Fibroblast of lung (primary cell): ENCODE results near the gene SNHG17. TPM values are rescaled to one million over a fixed set of nuclear protein-coding genes. Genes with fewer than 3 reads are reported as not detected.

Experiments
- DNase-seq, 2 donors: peaks; one replicate each; pipeline versions ENCODE4 v3.0.0 to v3.0.0-alpha.2; 2010; ENCODE audit warnings: low read depth in 2 of 2
- H2AFZ ChIP-seq: 2 replicates; pipeline ENCODE4 v1.5.1; 2012; ENCODE audit warnings: low read length, control low read depth, inconsistent platforms
- H3K27ac ChIP-seq: 2 replicates; pipeline ENCODE4 v1.5.1; 2011; ENCODE audit warnings: low read length, control low read depth; ENCODE audit not compliant: insufficient read depth
- H3K27me3 ChIP-seq: 2 replicates; pipeline ENCODE4 v1.5.1; 2011; ENCODE audit warnings: mild to moderate bottlenecking, low read length; ENCODE audit not compliant: control insufficient read depth, insufficient read depth
- H3K36me3 ChIP-seq: 2 replicates; pipeline ENCODE4 v1.5.1; 2011; ENCODE audit warnings: low read length; ENCODE audit not compliant: control insufficient read depth, insufficient read depth
- H3K4me1 ChIP-seq: 2 replicates; pipeline ENCODE4 v1.5.1; 2011; ENCODE audit warnings: low read length; ENCODE audit not compliant: control insufficient read depth, insufficient read depth; ENCODE audit errors: extremely low read depth
- H3K4me2 ChIP-seq: 2 replicates; pipeline ENCODE4 v1.5.1; 2011; ENCODE audit warnings: low read length, control low read depth; ENCODE audit not compliant: insufficient read depth; ENCODE audit errors: extremely low read depth
- H3K4me3 ChIP-seq, 4 experiments: fragments of 200-600 bp in 1 of 4; sonication (generic) in 1 of 4; replicated peaks in 1 of 4; 2 replicates each; pipeline ENCODE4 v1.5.1; 2011 to 2016; ENCODE audit warnings: low read length in 4 of 4, low read depth in 3 of 4, mild to moderate bottlenecking in 3 of 4, control low read depth in 2 of 4, inconsistent platforms in 1 of 4, mixed read lengths in 1 of 4; ENCODE audit not compliant: insufficient read depth in 1 of 4; ENCODE audit errors: control extremely low read depth in 1 of 4
- H3K79me2 ChIP-seq: 2 replicates; pipeline ENCODE4 v1.5.1; 2012; ENCODE audit warnings: mild to moderate bottlenecking, low read length, inconsistent platforms; ENCODE audit not compliant: control insufficient read depth, insufficient read depth
- H3K9ac ChIP-seq: 2 replicates; pipeline ENCODE4 v1.5.1; 2011; ENCODE audit warnings: mild to moderate bottlenecking, low read length, control low read depth; ENCODE audit not compliant: insufficient read depth
- H3K9me3 ChIP-seq: 2 replicates; pipeline ENCODE4 v1.5.1; 2012; ENCODE audit warnings: low read depth, low read length; ENCODE audit not compliant: control insufficient read depth, insufficient read depth
- H4K20me1 ChIP-seq: 2 replicates; pipeline ENCODE4 v1.5.1; 2011; ENCODE audit warnings: low read length; ENCODE audit not compliant: control insufficient read depth, insufficient read depth; ENCODE audit errors: extremely low read depth
- CTCF ChIP-seq, 2 donors: IDR thresholded peaks in 1 of 2; conservative IDR thresholded peaks in 1 of 2; 1 replicate in 1 of 2; 2 replicates in 1 of 2; pipeline ENCODE4 v1.5.1; 2011 to 2012; ENCODE audit warnings: low read length in 2 of 2, control low read depth in 1 of 2, inconsistent platforms in 1 of 2, low read depth in 1 of 2, mild to moderate bottlenecking in 1 of 2
- EZH2 ChIP-seq: IDR thresholded peaks from 2 replicates; pipeline ENCODE4 v1.5.1; 2012; ENCODE audit warnings: low read length, control low read depth, mild to moderate bottlenecking; ENCODE audit errors: missing control alignments
- polyA plus RNA-seq, 2 donors: library from polyadenylated mRNA; depleted of rRNA in 1 of 2; stranded (reverse) in 1 of 2; unstranded in 1 of 2; fragments of >200 nt; gene quantifications; 2 replicates each; pipeline ENCODE4 v1.2.1, GENCODE V29; 2011 to 2012; ENCODE audit warnings: missing spikeins in 1 of 2
- total RNA-seq: library from RNA; depleted of rRNA; stranded (reverse); fragments of >200 nt; gene quantifications from 2 replicates; pipeline ENCODE4 v1.2.1, GENCODE V29; 2014

SNHG17 gene
- total and polyA plus RNA-seq, 2 donors (not counting 1 experiment from before 2014, with no cell fraction given) = 10.6 to 15.0 TPM

GRCh38 chr20:38373898-38374297 is 61.2 kb downstream of the SNHG17 start:
- no peak for TF ChIP-seq CTCF (conservative IDR thresholded peaks at IDR 0.05 in 1 of 2, IDR thresholded peaks at IDR 0.05 in 1 of 2; ENCODE audit: low read depth in 1 of 2, low read length in 2 of 2)
- TF ChIP-seq EZH2 = no peak

GRCh38 chr20:38373231-38373867 is 61.8 kb downstream of the SNHG17 start:
- Histone ChIP-seq H3K9ac (no peak overlapping the region), H3K27ac (no peak overlapping the region), H4K20me1 (no peaks in the 10 kb centered on the region), H3K4me2 (no peak overlapping the region), H3K4me1 (no peaks in the 10 kb centered on the region), H3K79me2 (no peaks in the 10 kb centered on the region), H3K4me3 (no peak overlapping the region), H3K9me3 (no peaks in the 10 kb centered on the region), H3K36me3 (no peaks in the 10 kb centered on the region), H3K27me3 (peaks cover 35% of the 10 kb centered on the region), H2AFZ (no peak overlapping the region)
- TF ChIP-seq EZH2 (no peak), CTCF (conservative IDR thresholded peaks at IDR 0.05 in 1 of 2, IDR thresholded peaks at IDR 0.05 in 1 of 2; ENCODE audit: low read depth in 1 of 2, low read length in 2 of 2) (no peak)
- no peak for DNase-seq

More at GRCh38 chr20:38373898-38374297, 61.2 kb downstream of the SNHG17 start:
- Histone ChIP-seq H3K27me3 (peaks cover 35% of the 10 kb centered on the region), H3K4me1 (no peaks in the 10 kb centered on the region), H3K79me2 (no peaks in the 10 kb centered on the region), H2AFZ (no peak overlapping the region), H3K4me2 (no peak overlapping the region), H3K36me3 (no peaks in the 10 kb centered on the region), H3K9me3 (no peaks in the 10 kb centered on the region), H3K4me3 (no peak overlapping the region), H4K20me1 (no peaks in the 10 kb centered on the region), H3K9ac (no peak overlapping the region), H3K27ac (no peak overlapping the region)
- no peak for DNase-seq

GRCh38 chr20:38372806-38373205 is 62.3 kb downstream of the SNHG17 start:
- no peak overlapping the region for H3K9ac ChIP-seq
- H3K27ac ChIP-seq = no peak overlapping the region
- H3K4me1 ChIP-seq = no peaks in the 10 kb centered on the region
- H3K4me3 ChIP-seq = no peak overlapping the region
- no peaks in the 10 kb centered on the region for H4K20me1 ChIP-seq
- H3K27me3 ChIP-seq = peaks cover 35% of the 10 kb centered on the region
- no peak overlapping the region for H3K4me2 ChIP-seq
- TF ChIP-seq CTCF (conservative IDR thresholded peaks at IDR 0.05 in 1 of 2, IDR thresholded peaks at IDR 0.05 in 1 of 2; ENCODE audit: low read depth in 1 of 2, low read length in 2 of 2) (no peak), EZH2 (no peak)
- no peaks in the 10 kb centered on the region for H3K79me2 ChIP-seq
- no peak for DNase-seq
- H3K9me3 ChIP-seq = no peaks in the 10 kb centered on the region
- H3K36me3 ChIP-seq = no peaks in the 10 kb centered on the region
- H2AFZ ChIP-seq = no peak overlapping the region

Other genes starting within 250 kb of the SNHG17 start
- 2.8 and 3.1 TPM in 2 replicates for gene KIAA1755, start 174.6 kb downstream of the SNHG17 start, total RNA-seq
- gene KIAA1755, start 174.6 kb downstream of the SNHG17 start, polyA plus RNA-seq = 0.60 and 1.4 TPM in 2 replicates
- gene BPI, start 131.2 kb downstream of the SNHG17 start, total RNA-seq = not detected in 2 replicates
- 0.10 TPM in 1 of 2 replicates, not detected in the other for gene BPI, start 131.2 kb downstream of the SNHG17 start, polyA plus RNA-seq
- under 0.01 and 0.17 TPM in 2 replicates for gene LBP, start 88.8 kb downstream of the SNHG17 start, total RNA-seq
- 0.08 TPM in 1 of 2 replicates, not detected in the other for gene LBP, start 88.8 kb downstream of the SNHG17 start, polyA plus RNA-seq
- 22.1 and 31.4 TPM in 2 replicates for gene RALGAPB, start 37.5 kb upstream of the SNHG17 start, total RNA-seq
- 15.6 and 19.5 TPM in 2 replicates for gene RALGAPB, start 37.5 kb upstream of the SNHG17 start, polyA plus RNA-seq
- not detected in 2 replicates for gene ADIG, start 145.9 kb upstream of the SNHG17 start, total RNA-seq
- not detected in 2 replicates for gene ADIG, start 145.9 kb upstream of the SNHG17 start, polyA plus RNA-seq
- not detected in 2 replicates for gene ARHGAP40, start 166.5 kb upstream of the SNHG17 start, total RNA-seq
- gene ARHGAP40, start 166.5 kb upstream of the SNHG17 start, polyA plus RNA-seq = not detected in 2 replicates